GM18861 (cell line): ENCODE data around the gene SLF2.

ENCODE experiments used
- ATAC-seq: cut with Tn5 transposase; IDR thresholded peaks from one replicate; pipeline ENCODE4 v1.9.1; 2021; ENCODE audit not compliant: unreplicated experiment

Gene SLF2

DNA sequence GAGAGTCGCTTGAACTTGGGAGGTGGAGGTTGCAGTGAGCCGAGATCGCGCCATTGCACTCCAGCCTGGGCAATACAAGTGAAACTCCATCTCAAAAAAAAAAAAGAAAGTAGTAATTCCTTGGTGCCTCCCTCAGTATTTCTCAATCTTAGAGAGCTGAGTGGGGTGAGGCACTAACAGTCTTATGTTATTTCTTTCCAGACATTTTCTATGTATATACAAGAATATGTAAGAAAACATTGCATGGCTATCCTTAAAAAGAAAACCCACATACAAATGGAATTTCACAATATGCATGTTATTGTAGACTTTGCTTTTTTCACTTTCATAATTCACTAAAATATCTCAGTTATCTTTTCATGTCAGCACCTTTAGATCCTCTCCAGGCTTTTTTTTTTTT lies 13.6 kb upstream of the SLF2 start:
- ATAC-seq = no peak

GRCh38 chr10:100901051-100901450 lies 11.7 kb upstream of the SLF2 start:
- no peak for ATAC-seq

- no peak for ATAC-seq
Measured at GRCh38 chr10:100902622-100903021, 10.1 kb upstream of the SLF2 start.

DNA sequence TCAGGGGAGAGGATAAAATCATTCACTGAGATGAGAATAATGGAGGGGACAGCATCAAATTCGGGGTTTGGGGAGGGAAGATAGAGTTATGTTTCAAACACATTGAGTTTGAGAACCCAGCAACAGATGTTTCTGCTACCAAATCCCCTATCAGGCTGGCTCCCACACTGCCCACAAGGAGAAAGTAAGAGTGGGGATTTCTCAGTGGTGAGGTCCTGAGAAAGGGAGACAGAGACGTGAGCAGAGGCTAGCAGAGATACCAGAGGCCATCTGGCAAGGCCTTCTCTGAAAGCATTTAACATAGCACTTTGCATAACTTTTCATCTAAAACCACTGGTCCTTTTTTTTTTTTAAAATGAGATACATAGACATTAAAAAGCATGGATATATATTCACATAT lies 7.8 kb upstream of the SLF2 start:
- no peak for ATAC-seq

DNA sequence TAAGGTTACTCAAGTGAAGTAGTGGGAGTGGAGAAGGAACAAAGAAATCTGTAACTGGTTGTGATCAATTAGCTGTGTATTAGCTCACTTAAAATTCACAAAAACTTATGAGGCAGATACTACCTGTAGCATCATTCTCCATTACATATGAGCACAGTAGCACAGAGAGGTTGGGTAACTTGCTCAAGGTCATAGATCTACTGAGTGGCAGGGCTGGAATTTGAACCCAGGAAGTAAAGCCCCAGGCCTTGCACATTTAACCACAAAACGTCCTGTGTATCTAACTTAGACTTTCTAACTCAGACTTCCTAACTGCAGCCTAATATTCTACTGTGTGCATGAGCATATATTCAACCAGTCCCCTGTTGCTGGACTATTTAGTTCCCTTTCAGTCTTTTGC lies 5.6 kb upstream of the SLF2 start:
- ATAC-seq = no peak

DNA sequence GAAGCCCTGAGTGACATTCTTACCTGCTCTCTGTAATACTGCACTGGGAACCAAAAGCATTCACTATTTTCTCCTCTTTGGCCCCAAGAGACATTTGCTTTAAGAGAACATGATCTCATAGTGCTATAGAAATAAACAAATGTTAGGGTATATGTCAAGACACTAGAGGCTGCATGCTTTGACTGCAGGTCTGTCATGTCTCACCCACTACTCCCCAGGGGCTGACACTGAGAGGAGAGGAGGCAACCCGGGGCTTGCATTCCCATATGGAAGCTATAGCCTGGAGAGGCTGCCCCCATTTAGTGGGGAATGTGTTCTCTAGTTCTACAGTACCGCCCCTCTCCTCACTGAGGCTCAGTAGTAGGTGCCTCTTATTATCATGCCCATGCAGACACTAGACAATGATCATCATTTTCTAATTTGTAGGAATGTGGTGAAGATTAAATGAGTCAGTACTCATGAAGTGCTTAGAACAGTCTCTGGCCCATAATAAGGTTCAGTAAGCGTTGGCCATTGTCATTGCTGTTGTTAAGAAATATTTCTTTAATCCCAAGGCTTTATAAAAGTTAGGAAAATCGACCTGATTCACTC lies 4.9 kb upstream of the SLF2 start:
- ATAC-seq = no peak

- ATAC-seq = no peak
Measured at GRCh38 chr10:100908378-100908777, 4.4 kb upstream of the SLF2 start.

DNA sequence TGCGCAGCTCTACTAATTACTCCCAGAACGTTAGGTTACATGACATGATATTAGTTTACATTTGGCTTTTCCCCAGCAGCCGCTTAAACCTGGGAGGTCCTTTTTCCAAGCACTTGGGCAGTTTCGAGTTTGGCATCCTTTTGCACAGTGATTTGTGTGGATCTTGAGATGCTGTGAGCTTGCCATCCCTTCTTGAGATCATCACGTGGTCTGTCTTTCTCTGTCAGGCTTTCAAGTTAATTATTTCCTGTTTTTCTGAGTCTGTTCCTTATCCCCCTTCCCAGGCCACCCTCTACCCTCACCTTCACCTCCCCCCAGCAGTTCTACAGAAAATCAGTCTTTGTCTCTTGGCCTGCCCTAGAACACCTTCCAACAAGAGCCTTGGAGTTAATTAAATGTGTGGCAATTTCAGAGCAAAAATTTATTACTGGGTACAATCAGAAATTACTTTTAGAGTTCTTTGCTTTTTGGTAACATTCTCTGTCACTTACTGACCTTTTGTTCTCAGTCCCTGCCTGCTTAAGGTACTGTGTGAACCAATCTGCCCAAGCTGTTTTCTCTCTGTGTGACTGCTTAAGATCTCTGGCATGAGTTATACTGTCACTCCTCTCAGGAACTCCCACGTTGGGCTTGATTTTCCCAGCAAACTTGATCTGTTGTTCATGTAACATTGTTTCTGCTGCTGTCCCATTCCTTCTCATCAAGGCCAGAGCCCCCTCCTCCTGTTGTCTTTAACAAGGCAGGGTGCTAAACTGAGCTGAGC lies 3.1 kb upstream of the SLF2 start:
- no peak for ATAC-seq

DNA sequence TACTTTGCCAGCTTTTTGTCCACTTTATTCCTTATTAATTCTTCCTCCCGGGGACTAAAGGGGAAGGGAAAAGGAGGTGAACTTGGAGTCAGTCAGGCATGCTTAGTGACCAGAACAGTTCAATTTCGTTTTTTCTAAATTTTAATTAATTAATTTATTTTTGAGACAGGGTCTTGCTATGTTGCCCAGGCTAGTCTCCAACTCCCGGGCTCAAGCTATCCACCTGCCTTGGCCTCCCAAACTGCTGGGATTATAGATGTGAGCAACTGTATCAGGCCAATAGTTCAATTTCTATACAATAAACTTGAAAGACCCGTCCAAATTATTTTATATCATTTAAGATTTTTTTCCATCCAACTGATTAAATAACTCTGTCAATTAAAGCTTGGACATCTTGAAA lies 1.3 kb upstream of the SLF2 start:
- ATAC-seq = no peak

- no peak for ATAC-seq
Measured at GRCh38 chr10:100912013-100912604, 654 bp upstream of the SLF2 start.

DNA sequence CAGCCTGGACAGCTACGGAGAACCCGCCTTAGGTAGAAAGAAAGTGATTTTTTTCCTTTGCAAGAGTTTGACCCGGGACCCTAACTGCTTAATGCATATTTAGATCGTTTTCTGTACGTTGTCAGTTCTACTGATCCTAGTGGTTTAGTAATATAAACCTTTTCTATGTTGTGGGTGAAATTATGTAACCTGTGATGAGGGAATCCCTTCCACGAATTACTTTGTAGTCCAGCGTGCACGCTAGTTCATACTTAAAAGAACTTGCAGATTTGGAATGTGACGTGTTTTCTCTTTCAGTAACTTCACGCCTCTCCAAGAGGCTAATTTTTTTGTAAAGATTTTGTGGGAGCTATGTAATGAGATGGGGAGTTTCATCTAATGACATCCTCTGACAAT lies 705 bp downstream of the SLF2 start:
- no peak for ATAC-seq

DNA sequence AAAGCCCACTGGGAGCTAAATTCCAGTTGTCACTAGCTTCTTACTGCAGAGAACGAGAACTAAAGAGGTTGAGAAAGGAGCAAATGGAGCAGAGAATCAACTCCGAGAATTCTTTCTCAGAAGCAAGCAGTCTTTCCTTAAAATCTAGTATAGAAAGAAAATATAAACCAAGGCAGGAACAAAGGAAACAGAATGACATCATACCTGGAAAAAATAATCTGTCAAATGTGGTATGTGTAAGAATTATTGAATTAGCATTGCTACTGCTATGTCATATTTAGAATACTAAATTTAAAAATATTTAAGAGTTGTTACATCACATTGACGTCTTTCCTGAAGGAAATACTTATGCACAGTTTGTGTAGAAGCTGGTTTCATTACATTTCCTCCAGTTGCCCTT lies 4.3 kb downstream of the SLF2 start:
- no peak for ATAC-seq

DNA sequence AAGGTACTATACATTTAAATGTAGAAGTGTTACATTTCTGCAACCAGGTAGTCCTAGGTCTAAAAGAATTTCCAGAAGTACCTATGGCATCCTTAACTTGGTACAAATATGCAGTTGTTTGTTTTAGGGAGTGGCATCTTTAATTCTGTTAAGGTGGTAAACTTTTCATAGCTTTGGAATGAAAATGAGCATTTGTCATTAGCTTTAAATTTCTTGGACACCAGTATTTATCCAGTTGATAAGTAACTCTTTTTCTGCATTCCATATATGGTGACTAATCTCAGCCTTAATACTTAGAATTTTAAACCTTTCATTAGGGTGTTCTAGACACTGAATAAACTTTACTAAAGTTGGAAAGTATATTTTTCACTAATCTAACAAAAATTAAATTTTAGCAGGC lies 10.8 kb downstream of the SLF2 start:
- no peak for ATAC-seq

DNA sequence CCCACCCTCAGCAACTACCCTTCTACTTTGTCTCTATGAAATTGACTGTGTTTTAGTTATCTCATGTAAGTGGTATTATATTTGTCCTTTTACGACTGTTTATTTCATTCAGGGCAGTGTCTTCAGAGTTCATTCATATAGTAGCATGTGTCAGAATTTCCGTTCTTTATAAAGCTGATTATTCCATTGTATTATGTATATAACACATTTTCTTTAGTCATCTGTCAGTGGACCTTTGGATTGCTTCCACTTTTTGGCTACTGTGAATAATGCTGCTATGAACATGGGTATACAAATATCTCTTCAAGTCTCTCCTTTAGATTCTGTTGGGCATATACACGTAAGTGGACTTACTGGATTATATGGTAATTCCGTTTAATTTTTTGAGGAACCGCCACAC lies 14.5 kb downstream of the SLF2 start:
- ATAC-seq = no peak

DNA sequence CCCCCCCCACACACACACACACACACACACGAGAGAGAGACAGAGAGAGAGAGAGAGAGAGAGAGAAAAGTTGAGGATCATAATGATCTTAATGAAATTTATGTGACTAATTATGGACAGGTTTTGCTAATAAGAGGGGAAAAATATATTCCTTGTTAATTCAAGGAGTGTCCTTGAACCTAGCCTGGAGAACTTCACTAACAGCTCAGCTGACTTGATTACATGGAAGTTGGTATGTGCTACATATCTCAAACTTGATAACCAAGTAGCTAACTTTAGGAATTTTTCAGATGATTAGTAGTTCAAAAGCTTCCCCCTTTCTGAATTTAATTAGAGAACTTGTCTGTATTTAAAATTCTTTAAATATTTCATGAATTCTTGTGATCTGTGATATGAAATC lies 15.3 kb downstream of the SLF2 start:
- no peak for ATAC-seq

DNA sequence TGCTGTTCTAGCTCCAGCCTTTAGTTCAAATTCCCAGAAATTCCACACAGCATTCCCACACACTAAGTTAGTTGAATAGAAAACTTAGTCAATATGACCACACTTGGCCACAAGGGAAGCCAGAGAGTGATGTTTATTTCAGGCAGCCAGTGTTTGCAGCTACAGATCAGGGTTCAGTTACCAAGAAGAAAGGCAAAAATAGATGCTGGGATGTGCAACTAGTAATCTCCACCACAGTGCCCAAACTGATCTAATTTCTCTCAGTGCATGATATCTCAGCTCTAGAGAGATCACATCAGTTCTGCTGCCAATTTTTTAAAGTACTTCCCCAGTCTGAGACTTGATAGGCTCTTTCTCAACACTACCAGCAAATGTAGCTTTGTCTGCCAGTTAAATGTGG lies 17.6 kb downstream of the SLF2 start:
- ATAC-seq = no peak

DNA sequence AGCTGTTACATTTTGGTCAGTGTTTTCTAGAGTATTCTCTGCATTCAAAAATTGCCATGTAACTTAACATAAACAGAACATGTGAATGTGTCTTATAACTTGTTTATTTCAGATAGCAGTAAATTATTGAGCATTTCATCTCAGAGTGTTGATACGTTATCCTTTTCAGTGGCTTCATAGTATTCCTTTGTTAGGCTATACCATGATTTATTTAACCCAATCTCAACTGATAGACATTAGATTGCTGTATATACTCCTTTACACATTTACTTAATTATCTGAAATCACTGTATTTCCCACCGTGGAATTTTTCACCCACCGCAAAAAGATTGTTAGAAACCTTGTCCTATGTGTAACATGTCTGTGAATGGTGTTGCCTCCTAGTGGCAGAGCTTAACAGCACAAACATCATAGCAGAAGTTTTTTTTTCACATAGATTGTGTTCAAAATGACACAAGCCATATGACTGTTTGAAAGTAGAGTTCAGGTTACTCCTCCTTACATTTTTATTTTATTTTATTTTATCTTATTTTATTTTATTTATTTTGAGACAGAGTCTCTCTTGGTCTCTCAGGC lies 21.4 kb downstream of the SLF2 start:
- no peak for ATAC-seq

DNA sequence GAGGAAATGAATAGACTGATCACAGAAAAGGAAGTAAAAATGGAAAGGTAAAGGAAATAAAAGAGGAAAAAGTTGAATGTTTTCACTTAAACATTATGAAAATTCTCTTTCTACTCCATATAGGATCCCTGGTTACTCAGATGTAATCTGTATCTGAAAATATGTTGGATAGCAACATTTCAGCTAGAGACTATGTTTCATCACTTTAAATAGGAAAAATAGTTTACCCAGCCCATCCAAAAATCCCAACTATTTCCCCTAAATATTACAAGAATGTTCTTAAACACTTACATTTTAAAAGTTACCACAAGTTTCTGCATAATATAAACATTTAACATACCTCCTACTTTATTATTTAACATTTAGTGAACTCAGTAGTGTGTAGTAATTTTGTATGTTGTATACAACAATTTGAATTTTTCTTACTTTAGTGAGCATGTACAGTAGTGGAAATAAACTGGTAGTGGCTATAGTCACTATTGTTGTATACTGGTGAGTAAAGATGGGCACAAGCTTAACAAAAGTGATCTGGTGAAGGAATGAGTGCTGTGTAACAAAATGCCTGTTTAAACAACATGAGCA lies 27.1 kb downstream of the SLF2 start:
- no peak for ATAC-seq

GRCh38 chr10:100942229-100942628 lies 29.5 kb downstream of the SLF2 start:
- ATAC-seq = no peak

DNA sequence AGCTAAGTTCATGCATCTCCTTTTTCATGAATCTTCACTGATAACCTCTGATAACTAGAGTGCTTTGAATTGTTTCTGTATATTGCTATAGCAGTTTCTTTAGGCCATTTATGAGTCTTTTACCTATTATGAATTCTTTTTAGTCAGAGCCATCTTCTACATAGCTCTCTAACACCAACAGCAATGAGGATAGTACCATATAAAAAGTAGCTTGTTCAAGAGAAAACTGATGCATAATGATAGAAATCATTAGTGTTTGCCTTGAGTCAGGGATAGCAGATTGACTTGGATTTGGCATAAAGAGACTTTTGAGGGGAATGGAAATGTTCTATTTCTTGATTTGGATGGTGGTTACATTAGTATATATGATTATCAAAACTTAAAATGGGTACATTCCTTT lies 30.7 kb downstream of the SLF2 start:
- ATAC-seq = no peak

DNA sequence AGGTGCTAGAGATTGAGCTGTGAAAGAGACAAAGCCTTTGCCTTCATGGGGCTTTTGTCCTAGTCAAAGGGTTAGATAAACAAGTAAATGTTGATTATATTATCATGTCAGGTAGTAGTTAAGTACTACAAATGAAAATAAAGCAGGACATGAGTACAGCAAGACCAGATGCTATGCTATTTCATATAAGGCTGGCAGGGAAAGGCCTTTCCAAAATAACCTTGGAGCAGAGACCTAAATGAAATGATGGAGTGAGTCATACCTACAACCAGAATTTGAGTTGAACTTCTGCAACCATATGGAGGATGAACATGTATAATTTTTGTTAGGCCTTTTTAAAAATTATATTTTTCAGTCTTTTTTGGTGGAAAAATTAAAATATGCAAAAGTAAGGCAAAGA lies 33.0 kb downstream of the SLF2 start:
- no peak for ATAC-seq

DNA sequence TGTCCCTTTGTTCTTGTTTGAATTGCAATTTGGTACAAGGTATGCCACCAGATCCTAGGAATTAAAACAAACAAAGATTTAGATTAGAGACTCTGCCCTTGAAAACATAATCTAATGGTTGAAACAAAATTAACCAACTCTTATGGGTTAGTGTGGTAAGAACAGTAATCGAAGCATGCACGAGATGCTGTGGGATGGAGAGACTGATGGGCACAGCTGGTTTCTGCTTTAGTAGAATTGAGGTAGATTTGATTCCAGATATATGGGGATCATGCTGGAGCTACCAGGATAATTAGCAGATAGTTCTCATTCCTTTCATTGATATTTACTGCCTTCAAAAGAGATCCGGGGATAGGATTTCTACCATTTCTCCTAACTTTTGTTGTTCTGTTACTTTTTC lies 36.2 kb downstream of the SLF2 start:
- no peak for ATAC-seq
